ENCODE measurements around the gene MRNIP. TPM values are rescaled to one million over a fixed set of nuclear protein-coding genes. Genes with fewer than 3 reads are reported as not detected.

MRNIP gene
- total and polyA plus RNA-seq, 4 donors = 22.9 to 103 (median 35.4) TPM

DNA sequence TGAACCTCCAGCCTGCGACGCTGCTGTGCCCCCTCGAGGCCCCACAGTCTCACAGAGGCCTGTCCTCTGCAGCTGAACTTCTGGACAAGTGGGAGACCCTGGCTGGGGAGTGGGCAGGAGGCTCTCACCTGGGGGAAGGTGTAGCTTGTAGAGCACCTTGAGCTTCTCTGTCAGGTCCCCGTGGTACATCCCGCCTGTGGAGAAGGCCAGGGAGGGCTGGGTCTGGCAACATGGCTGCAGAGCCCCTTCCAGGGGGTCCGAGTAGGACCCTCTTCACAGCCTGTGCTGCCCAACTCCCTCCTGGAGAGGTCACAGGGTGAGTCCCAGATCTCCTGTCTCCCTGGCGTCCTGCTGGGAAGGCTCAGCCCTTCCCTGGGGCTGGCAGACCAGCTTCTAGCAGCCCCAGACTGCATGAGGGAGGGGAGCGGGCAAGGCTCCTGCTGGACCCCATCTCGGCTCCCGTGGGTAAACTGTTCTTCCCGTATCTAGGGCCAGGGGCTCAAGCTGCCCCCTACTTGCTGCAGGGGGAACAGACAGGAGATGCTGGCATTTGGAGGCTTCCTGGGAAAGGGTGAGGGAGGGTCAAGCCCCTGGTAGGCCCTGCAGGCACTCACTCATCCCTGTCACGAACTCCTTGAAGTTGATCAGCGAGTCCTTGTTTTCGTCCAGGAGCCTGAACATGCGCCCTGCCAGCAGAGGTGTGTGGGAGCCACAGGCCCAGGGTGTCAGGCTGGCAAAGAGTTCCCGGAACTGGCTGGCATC lies 11.2 kb upstream of the MRNIP start:
- Histone ChIP-seq H3K4me3 (ENCODE audit: low read length in 2 of 2) (no peak overlapping the region), H3K9me3 (ENCODE audit: control insufficient read depth, low read length) (no peaks in the 10 kb centered on the region), H3K36me3 (ENCODE audit: control insufficient read depth in 1 of 2, insufficient read depth in 2 of 2, low read length in 1 of 2) (peaks cover 0 to 3% of the 10 kb centered on the region in 2 donors), H3K27me3 (ENCODE audit: control insufficient read depth in 1 of 2, insufficient read depth in 2 of 2, low read length in 1 of 2) (no peaks in the 10 kb centered on the region), H3K27ac (ENCODE audit: low read depth in 1 of 2, low read length in 2 of 2) (no peak overlapping the region), H3K4me1 (ENCODE audit: control insufficient read depth in 1 of 2, insufficient read depth in 2 of 2, low read length in 2 of 2) (no peaks in the 10 kb centered on the region)
- intact Hi-C loops (cut with DNase I) = no loop called here
- no peak for ATAC-seq (ENCODE audit: low FRiP score)
- WGBS, 2 donors = 84 to 86% methylated on average over 15 to 16 of the region's 16 CpGs
- DNase-seq = peak in 1 of 2 donors; percentile 59

DNA sequence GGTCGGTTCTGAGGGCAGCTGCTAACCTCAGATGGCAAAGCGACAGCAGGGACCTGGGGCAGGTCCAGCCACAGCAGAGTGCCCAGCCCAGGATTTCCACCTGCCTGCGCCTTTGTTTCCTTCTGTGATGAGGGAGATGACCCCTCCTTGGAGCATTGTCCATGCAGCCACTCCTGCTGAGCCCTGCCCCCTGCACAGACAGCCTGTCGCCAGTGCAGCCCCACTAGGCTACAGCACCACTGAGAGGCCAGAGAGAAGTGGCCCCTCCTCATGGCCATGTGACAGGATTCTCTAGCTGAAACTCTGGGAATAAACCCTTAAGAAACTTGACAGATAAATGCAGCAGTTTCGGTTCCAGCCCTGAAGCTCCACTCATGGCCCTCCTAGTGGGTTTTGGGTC lies 10.5 kb upstream of the MRNIP start:
- ATAC-seq (ENCODE audit: low FRiP score) (no peak), DNase-seq (no peak)
- Histone ChIP-seq H3K9me3 (ENCODE audit: control insufficient read depth, low read length) (no peaks in the 10 kb centered on the region), H3K27me3 (ENCODE audit: control insufficient read depth in 1 of 2, insufficient read depth in 2 of 2, low read length in 1 of 2) (no peaks in the 10 kb centered on the region), H3K4me1 (ENCODE audit: control insufficient read depth in 1 of 2, insufficient read depth in 2 of 2, low read length in 2 of 2) (no peaks in the 10 kb centered on the region), H3K4me3 (ENCODE audit: low read length in 2 of 2) (no peak overlapping the region), H3K36me3 (ENCODE audit: control insufficient read depth in 1 of 2, insufficient read depth in 2 of 2, low read length in 1 of 2) (peaks cover 0 to 3% of the 10 kb centered on the region in 2 donors), H3K27ac (ENCODE audit: low read depth in 1 of 2, low read length in 2 of 2) (no peak overlapping the region)
- intact Hi-C loops (cut with DNase I) = no loop called here
- 92 to 96% methylated on average over 5 of the region's 5 CpGs for WGBS, 2 donors

DNA sequence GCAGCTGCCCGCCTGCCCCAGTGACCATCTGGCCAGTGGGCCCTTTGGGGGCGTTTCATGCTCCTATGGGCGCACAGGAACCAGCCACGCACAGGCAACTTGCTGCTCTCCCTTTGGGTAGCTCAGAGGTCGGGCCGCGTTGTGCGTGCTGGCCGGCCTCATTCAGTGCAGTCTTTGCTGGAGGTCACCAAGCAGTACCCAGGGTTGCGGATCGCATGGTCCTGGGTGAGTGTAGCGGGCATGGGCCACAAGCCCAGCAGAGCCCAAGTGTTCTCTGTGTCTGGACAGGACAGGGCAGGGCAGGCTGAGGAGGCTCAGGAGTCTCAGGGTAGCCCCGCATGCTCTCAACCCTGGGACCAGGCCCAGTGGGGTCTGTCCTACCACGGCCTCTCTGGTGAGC lies 9.9 kb upstream of the MRNIP start:
- Histone ChIP-seq H3K9me3 (ENCODE audit: control insufficient read depth, low read length) (no peaks in the 10 kb centered on the region), H3K4me1 (ENCODE audit: control insufficient read depth in 1 of 2, insufficient read depth in 2 of 2, low read length in 2 of 2) (no peaks in the 10 kb centered on the region), H3K27me3 (ENCODE audit: control insufficient read depth in 1 of 2, insufficient read depth in 2 of 2, low read length in 1 of 2) (no peaks in the 10 kb centered on the region), H3K27ac (ENCODE audit: low read depth in 1 of 2, low read length in 2 of 2) (no peak overlapping the region), H3K36me3 (ENCODE audit: control insufficient read depth in 1 of 2, insufficient read depth in 2 of 2, low read length in 1 of 2) (peaks cover 0 to 5% of the 10 kb centered on the region in 2 donors), H3K4me3 (ENCODE audit: low read length in 2 of 2) (no peak overlapping the region)
- peak in 1 of 2 donors; percentile 71 for DNase-seq
- 97% methylated on average over 14 of the region's 14 CpGs for WGBS, 2 donors
- no peak for ATAC-seq (ENCODE audit: low FRiP score)
- intact Hi-C loops (cut with DNase I) = no loop called here

DNA sequence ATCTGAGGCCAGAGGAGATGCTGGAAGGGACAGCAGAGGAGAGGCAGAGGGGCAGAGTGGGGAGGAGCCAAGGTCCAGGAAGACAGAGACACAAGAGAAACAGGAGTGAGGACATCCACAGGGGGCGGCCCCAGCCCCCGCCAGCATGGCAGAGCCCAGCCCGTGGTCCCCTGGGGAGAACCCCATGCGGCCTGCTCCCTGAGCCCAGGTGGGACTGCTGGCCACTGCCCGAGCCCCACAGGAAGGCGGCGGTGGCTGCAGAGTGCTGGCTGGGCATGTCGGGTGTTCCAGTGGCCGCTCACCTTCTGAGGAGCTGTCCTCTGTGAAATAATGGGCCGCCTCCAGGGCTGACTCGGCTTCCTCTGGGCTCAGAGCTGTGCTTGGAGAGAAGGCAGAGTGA lies 8.9 kb upstream of the MRNIP start:
- Histone ChIP-seq H3K27me3 (ENCODE audit: control insufficient read depth in 1 of 2, insufficient read depth in 2 of 2, low read length in 1 of 2) (no peaks in the 10 kb centered on the region), H3K27ac (ENCODE audit: low read depth in 1 of 2, low read length in 2 of 2) (no peak overlapping the region), H3K4me1 (ENCODE audit: control insufficient read depth in 1 of 2, insufficient read depth in 2 of 2, low read length in 2 of 2) (no peaks in the 10 kb centered on the region), H3K4me3 (ENCODE audit: low read length in 2 of 2) (no peak overlapping the region), H3K9me3 (ENCODE audit: control insufficient read depth, low read length) (no peaks in the 10 kb centered on the region), H3K36me3 (ENCODE audit: control insufficient read depth in 1 of 2, insufficient read depth in 2 of 2, low read length in 1 of 2) (peaks cover 0 to 8% of the 10 kb centered on the region in 2 donors)
- ATAC-seq (ENCODE audit: low FRiP score) = no peak
- 90% methylated on average over 9 to 11 of the region's 11 CpGs for WGBS, 2 donors
- intact Hi-C loops (cut with DNase I) = no loop called here
- peak in 1 of 2 donors; percentile 71 for DNase-seq

DNA sequence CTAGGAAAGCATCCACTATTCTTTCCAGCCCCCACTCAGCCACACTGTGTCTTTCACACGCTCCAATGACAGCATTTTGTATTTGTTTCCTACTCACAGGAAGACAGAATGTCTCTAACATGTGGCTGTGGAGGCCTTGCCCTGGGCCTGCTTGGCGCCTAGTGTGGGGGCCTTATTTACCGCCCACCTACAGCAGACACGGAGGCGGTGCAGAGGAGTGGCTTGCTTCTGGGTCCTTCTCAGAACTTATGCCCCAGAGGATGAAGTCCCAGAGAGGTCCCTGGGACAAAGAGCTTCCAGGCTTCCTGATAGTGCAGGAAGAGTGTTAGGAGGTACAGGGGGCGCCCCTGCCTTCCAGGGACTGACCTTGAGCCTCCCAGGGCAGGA lies 8.5 kb upstream of the MRNIP start:
- 88 to 91% methylated on average over 6 of the region's 6 CpGs for WGBS, 2 donors
- intact Hi-C loops (cut with DNase I) = no loop called here
- ATAC-seq (ENCODE audit: low FRiP score) = no peak
- no peaks in the 10 kb centered on the region for H3K27me3 ChIP-seq (ENCODE audit: control insufficient read depth in 1 of 2, insufficient read depth in 2 of 2, low read length in 1 of 2)
- DNase-seq = no peak
- H3K9me3 ChIP-seq (ENCODE audit: control insufficient read depth, low read length) = no peaks in the 10 kb centered on the region
- H3K36me3 ChIP-seq (ENCODE audit: control insufficient read depth in 1 of 2, insufficient read depth in 2 of 2, low read length in 1 of 2) = peaks cover 0 to 11% of the 10 kb centered on the region in 2 donors
- no peak overlapping the region for H3K4me3 ChIP-seq (ENCODE audit: low read length in 2 of 2)
- no peak overlapping the region for H3K27ac ChIP-seq (ENCODE audit: low read depth in 1 of 2, low read length in 2 of 2)
- H3K4me1 ChIP-seq (ENCODE audit: control insufficient read depth in 1 of 2, insufficient read depth in 2 of 2, low read length in 2 of 2) = no peaks in the 10 kb centered on the region

DNA sequence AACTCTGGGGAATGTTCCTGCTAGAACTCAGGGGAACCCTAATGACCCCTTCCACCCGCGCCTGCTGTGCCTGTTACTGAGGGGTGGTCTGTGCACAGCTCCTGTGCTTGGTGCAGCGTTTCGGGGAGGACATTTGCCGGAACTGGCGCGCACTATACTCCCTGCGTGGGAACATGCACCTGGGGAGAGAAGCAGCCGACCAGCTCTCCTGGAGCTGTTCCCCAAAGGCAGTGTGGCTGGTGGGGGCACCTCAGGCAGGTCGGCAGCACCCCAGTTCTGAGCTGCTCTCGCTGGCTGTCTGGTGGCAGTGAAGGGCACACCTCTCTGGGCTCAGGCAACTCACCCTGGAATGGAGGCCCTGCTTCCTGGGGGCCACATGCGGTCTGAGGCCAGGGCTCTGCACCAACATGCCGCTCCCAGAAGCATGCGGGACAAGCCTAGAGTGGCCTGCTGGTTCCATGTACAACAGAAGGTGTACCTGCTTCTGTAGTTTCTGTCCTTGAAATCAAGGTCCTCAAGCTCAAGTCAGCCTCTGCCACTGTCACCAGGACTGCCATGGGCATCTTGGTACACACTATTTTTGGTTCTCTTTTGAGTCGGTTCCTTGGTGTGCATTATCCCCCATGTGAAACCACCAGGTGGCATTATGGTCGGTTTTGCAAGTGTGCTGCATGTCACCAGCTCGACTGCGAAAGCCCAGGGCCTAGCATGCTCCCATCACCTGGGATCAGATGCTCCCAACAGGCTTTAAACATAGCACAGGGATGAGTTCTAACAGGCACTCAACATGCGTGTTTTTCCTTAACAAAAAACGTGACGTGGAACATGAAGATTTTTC lies 7.8 kb upstream of the MRNIP start:
- Histone ChIP-seq H3K9me3 (ENCODE audit: control insufficient read depth, low read length) (no peaks in the 10 kb centered on the region), H3K27ac (ENCODE audit: low read depth in 1 of 2, low read length in 2 of 2) (no peak overlapping the region), H3K36me3 (ENCODE audit: control insufficient read depth in 1 of 2, insufficient read depth in 2 of 2, low read length in 1 of 2) (peaks cover 0 to 11% of the 10 kb centered on the region in 2 donors), H3K4me1 (ENCODE audit: control insufficient read depth in 1 of 2, insufficient read depth in 2 of 2, low read length in 2 of 2) (no peaks in the 10 kb centered on the region), H3K4me3 (ENCODE audit: low read length in 2 of 2) (no peak overlapping the region), H3K27me3 (ENCODE audit: control insufficient read depth in 1 of 2, insufficient read depth in 2 of 2, low read length in 1 of 2) (no peaks in the 10 kb centered on the region)
- DNase-seq = peak in 1 of 2 donors; percentile 69
- WGBS, 2 donors = 81 to 84% methylated on average over 21 of the region's 21 CpGs
- no peak for ATAC-seq (ENCODE audit: low FRiP score)
- intact Hi-C loops (cut with DNase I) = no loop called here

DNA sequence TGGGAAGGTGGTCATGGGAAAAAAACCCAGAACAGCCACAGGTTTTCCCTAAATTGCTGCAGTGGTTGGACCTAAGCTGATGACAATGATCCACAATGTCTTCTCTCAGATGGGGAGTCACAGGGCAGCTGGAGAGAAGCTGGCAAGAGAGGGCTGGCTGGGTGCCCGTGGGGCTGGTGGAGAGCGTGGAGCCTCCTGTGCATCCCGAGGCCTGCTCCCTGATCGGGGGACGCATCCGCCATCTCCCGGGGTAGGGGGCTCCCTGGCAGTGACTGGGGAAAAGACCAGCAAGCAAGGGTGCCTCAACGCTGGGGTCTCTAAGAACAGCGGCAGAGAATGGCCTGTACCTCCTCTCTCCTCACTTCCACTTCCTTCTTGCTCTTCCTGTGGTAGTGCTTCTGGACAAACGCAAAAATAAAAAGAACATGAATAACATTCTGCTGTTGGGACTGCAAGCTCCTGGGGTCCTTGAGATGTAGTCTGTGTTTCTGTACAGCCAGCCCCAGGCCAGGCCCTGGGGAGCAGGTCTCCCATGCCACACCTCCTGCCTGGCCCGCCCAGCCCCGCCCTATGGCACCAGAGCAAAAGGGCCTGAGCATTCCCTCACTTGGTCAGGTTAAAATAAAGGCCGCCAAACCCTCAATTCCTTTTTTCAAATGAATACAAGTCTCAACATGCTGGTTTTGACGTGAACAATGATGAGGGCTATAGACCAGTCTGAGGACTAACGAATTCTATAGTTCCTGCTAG lies 7.0 kb upstream of the MRNIP start:
- Histone ChIP-seq H3K9me3 (ENCODE audit: control insufficient read depth, low read length) (no peaks in the 10 kb centered on the region), H3K36me3 (ENCODE audit: control insufficient read depth in 1 of 2, insufficient read depth in 2 of 2, low read length in 1 of 2) (peaks cover 0 to 11% of the 10 kb centered on the region in 2 donors), H3K4me3 (ENCODE audit: low read length in 2 of 2) (no peak overlapping the region), H3K27me3 (ENCODE audit: control insufficient read depth in 1 of 2, insufficient read depth in 2 of 2, low read length in 1 of 2) (no peaks in the 10 kb centered on the region), H3K4me1 (ENCODE audit: control insufficient read depth in 1 of 2, insufficient read depth in 2 of 2, low read length in 2 of 2) (no peaks in the 10 kb centered on the region), H3K27ac (ENCODE audit: low read depth in 1 of 2, low read length in 2 of 2) (no peak overlapping the region)
- ATAC-seq (ENCODE audit: low FRiP score) (no peak), DNase-seq (peak in 1 of 2 donors; percentile 57)
- intact Hi-C loops (cut with DNase I) = no loop called here
- 90% methylated on average over 15 of the region's 15 CpGs for WGBS, 2 donors

DNA sequence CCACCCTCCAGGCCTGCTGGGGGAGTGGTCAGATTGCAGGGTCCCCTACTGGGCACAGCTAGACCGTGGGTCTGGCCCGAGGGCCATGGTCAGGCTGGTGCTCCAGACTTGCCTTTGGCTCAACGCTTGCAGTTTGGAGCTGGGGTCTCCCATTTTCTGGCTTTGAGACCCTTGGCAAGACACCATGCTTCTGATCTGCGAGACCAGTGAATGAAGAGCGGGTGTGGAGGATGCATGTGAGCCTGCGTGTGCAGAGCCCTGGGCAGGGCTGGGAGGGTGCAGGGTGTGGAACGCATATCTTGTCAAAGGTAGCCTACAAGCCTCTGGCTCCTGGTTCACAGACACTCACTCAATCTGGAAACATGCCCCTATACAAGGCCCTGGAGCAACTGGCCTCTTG lies 6.1 kb upstream of the MRNIP start:
- Histone ChIP-seq H3K36me3 (ENCODE audit: control insufficient read depth in 1 of 2, insufficient read depth in 2 of 2, low read length in 1 of 2) (peaks cover 0 to 11% of the 10 kb centered on the region in 2 donors), H3K4me1 (ENCODE audit: control insufficient read depth in 1 of 2, insufficient read depth in 2 of 2, low read length in 2 of 2) (no peaks in the 10 kb centered on the region), H3K9me3 (ENCODE audit: control insufficient read depth, low read length) (no peaks in the 10 kb centered on the region), H3K27me3 (ENCODE audit: control insufficient read depth in 1 of 2, insufficient read depth in 2 of 2, low read length in 1 of 2) (no peaks in the 10 kb centered on the region), H3K27ac (ENCODE audit: low read depth in 1 of 2, low read length in 2 of 2) (no peak overlapping the region), H3K4me3 (ENCODE audit: low read length in 2 of 2) (no peak overlapping the region)
- DNase-seq = peak in 1 of 2 donors; percentile 65
- no peak for ATAC-seq (ENCODE audit: low FRiP score)
- intact Hi-C loops (cut with DNase I) = no loop called here
- WGBS, 2 donors = 94 to 95% methylated on average over 7 of the region's 7 CpGs
